ENCODE results near the gene RHBDD1. TPM values are rescaled to one million over a fixed set of nuclear protein-coding genes. Genes with fewer than 3 reads are reported as not detected.

RHBDD1 gene
- polyA plus RNA-seq (ENCODE audit: insufficient read length in 4 of 4) = 10 to 100 TPM; 26.1 to 30.0 (median 28.2) TPM

- DNase-seq (ENCODE audit: low read depth in 4 of 4, low spot score in 2 of 4) = peak; percentile 78 to 88 (median 85)
These were observed at the start of gene RHBDD1 for GRCh38 chr2:226835796-226836547. RHBDD1 (plus strand) TSS chr2:226836054; CDS start chr2:226864694, 28,640 bp downstream.

GRCh38 chr2:226788064-226788463 is 47.8 kb upstream of the RHBDD1 start:
- no peak for DNase-seq (ENCODE audit: low read depth in 4 of 4, low spot score in 2 of 4)

DNA sequence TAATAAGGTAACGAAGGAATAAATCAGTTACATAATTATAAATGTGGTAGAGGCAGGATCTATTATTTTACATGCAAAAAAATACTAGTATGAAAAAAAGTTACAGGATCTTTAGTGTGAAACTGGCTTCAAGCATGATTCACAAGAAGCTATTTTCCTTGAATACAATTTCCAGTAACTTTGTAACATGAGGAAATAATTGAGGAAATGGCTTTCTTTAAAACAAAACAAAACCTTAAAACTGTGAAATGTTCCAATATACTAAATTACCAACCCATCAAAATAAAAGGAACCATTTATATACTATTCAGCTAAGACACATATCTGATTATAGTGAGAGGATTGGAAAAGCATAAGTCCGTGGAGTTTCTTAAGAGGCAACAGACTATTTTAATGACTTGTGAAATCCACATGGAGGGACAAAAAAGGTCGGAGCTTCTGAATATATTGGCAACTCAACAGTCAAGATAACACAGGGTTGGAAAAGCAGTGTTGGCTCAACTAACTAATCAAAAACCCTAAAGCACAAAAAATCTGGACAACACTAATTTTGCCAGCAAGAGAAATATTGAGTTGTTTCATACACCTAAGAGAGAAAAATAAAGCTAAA is 46.9 kb upstream of the RHBDD1 start:
- no peak for DNase-seq (ENCODE audit: low read depth in 4 of 4, low spot score in 2 of 4)

GRCh38 chr2:226790011-226790410 is 45.8 kb upstream of the RHBDD1 start:
- DNase-seq (ENCODE audit: low read depth in 4 of 4, low spot score in 2 of 4) = no peak

DNA sequence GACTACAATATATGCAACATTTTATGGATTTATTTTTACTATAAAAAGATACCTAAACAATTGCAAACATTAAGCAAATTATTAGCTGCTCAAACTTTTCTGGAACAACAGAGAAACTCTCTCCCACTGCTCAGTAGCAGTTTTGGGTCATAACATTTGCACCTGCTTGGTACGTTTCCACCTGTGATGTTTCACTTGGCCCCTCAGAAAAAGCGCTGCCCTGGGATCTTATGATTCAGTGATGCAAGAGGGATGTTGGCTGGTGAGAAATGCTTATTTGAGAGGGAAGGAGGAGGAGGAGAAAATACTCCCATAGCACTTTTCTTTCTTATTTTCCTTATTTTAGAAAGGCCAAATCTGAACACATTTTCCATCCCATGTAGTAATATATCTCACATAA is 45.4 kb upstream of the RHBDD1 start:
- no peak for DNase-seq (ENCODE audit: low read depth in 4 of 4, low spot score in 2 of 4)

DNA sequence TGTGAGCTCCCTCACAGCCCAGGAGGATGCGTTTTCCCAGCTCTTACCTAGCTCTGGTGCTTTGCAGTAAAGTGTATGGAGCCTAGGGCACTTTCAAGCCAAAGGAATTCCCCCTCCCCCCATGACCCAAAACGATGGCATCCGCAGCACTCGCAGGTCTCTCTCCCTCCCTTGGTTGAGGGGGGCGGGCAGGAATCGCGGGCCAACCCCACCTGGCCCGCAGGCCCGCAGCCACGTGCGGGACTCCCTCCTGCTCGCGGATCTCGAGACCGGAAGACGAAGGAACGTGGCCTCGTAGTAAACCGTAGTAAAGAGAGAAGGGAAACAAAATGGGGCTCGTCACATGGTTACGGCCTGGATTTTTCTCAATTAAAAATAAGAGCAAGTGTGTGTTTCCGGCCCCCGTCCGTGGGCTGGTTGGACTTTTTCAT is 44.8 kb upstream of the RHBDD1 start:
- DNase-seq (ENCODE audit: low read depth in 4 of 4, low spot score in 2 of 4) = no peak

GRCh38 chr2:226791487-226792081 is 44.3 kb upstream of the RHBDD1 start:
- peak in 1 of 4 donors; percentile 71 for DNase-seq (ENCODE audit: low read depth in 4 of 4, low spot score in 2 of 4)

DNA sequence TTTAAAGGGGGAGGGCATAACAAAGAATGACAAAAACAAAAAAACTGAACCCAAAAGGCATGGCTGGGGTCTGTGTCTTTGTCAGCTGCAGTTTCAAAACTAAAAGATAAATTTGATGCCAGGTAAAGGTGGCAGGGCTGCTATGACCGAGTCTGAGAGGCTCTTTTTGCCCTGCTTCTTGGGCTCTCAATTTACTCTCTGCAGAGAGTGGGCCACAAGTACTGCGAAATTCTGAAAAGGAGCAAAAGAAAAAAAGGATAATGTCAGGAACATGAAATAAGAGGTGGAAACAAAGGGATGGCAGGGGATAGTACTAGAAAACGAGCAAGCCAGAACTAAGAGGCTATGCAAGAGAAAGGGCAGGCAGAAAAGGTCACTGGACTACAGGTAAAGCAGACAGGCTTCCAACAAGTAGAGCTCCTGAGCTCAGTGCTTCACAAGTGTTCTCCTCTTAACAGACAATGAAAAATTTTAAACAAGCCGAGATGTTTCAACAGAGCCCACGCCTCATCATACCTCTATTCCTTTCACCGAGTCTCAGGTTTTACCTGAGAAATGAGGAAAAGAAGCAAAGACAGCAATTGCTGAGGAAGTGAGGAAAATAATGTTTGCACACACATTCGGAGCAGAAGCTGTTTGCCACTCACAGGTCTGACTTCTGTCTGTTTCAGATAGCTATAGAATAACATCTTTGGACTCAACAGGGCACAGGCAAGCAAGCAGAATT is 43.5 kb upstream of the RHBDD1 start:
- no peak for DNase-seq (ENCODE audit: low read depth in 4 of 4, low spot score in 2 of 4)

- no peak for DNase-seq (ENCODE audit: low read depth in 4 of 4, low spot score in 2 of 4)
These were observed 42.2 kb upstream of the RHBDD1 start for GRCh38 chr2:226793646-226794045.

GRCh38 chr2:226794196-226794661 is 41.6 kb upstream of the RHBDD1 start:
- no peak for DNase-seq (ENCODE audit: low read depth in 4 of 4, low spot score in 2 of 4)

- no peak for DNase-seq (ENCODE audit: low read depth in 4 of 4, low spot score in 2 of 4)
These were observed 41.1 kb upstream of the RHBDD1 start for GRCh38 chr2:226794751-226795171.

DNA sequence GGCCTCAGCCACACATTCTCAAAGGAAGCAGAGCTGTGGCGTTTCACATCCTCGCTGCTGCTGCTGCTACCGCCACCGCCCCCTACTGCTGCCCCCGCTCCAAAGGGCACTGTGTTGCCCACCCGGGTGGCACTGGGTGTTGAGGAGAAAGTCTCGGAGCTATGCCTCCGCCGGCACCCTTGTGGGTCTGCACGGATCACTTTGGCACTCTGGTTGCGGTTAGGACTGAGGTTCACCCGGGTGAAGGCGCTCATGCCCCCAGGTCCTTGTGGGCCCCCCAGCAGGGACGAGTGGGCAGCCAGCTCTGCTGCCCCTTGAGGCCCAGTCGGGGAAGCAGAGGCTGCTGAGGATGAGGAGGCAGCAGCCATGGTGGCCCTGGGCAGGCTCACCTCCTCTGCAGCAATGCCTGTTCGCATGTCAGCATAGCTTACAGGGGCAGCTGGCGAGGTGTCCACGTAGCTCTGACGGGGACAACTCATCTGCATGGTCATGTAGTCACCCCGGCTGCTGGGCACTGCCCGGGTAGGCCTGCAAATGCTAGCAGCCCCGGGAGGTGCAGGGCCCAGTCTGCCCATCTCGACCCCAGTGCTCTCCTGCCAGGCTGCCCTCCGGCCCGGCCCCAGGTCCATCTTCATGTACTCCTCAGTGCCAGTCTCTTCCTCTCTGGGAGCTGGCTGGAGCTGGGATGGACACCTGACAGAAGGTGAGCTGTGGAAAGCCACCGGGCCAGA is 40.4 kb upstream of the RHBDD1 start:
- no peak for DNase-seq (ENCODE audit: low read depth in 4 of 4, low spot score in 2 of 4)

DNA sequence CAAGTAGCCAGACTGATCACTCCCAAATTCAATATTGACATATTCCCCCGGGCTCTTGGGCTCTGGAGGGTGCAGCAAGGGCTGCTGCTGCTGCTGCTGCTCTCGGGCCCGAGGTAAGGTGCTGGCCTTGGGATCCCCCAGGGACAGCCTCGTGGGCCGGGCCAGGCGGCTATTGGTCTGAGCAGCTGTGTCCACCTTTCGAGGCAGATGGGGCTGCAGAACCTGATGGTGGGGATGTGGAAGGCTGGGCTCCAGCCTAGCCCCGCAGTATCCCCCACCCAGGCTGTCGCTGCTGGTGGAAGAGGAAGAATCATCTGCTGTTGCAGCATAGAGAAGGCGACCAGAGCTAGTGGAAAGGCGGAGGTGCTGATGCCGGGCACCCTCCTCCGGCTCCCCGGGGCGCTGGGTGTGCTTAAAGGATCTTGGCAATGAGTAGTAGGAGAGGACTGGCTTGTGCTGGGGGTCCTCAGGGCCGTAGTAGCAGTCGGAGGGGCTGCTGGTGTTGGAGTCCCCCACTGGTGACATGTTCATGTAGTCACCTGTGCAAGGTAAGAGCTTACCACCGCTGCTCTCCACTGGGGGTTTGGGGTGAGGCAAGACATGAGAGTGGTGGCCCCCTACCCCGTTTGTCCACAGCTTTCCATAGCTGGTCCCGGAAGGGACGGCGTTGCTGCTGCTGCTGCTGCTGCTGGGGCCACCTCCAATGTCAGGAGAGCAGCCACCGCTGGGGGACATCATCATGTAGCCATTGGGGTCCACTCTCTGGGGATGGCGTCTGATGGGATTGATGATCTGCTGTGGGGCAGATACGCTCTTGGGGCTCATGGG is 39.6 kb upstream of the RHBDD1 start:
- DNase-seq (ENCODE audit: low read depth in 4 of 4, low spot score in 2 of 4) = no peak

DNA sequence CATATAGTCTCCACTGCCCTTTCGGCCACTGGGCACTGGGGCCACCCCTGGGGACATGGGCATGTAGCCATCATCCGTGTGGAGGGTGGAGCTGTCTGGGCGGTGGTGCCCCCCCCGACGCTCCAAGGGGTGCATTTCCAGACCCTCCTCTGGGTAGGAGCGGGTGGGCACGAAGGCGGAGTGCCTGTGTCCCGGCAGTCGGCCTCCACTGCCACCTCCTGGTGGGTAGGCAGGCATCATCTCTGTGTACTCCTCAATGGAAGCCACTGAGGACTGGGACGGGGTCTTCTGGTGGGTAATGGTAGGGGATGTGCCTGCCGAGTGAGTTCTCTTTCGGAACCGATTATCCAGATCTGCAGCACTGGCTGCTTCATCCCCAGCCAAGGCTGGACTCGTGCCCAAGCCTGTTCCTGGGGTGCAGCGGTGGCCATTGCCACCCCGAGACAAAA is 39.0 kb upstream of the RHBDD1 start:
- no peak for DNase-seq (ENCODE audit: low read depth in 4 of 4, low spot score in 2 of 4)

DNA sequence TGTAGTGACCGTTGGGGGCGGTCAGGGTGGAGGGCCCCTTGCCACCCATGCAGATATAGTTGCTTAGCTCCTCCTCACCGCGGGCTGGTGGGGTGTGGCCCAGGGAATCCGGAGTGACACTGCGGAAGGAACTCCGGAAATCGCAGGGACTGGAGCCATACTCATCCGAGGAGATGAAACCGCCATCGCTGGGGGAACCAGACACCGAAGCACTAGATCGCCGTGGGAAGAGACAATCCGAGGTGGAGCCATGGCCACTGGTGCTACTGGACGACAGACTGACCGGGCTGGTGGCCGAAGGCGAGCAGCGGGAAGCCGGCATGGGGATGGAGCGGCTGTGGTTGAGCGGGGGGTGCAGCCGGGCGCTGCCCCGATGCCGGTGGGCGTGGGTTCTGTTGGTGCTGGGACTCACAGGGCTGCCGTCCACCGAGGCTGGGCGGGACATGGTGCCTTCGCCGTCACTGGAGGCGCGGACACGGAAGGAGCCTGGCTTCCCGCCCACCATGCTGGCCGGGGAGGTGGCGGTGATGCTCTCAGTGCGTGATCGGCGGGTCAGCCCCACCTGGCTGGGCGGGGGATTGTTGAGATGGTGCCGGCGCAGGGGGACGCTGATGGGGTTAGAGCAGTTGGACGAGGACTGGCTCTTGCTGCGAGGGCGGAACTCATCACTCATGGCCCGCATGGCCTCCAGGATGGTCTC is 38.4 kb upstream of the RHBDD1 start:
- DNase-seq (ENCODE audit: low read depth in 4 of 4, low spot score in 2 of 4) = no peak

DNA sequence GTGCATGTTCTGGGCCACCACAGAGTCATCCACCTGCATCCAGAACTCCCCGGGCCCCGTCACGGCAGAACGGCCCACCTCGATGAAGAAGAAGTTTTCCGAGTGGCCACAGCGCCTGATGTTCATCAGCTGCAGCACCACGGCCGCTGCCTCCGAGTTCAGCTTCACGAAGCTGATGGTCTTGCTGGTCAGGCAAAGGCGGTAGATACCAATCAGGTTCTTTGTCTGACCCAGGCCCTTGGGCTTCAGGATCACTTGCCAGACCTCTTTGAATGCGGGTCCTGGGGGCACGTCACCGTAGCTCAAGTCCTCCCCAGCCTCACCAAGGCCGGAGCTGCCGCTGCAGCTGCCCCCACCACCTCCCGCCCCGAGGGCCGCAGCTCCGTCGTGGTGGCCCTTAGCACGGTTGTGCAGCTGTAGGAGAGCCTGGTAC is 37.8 kb upstream of the RHBDD1 start:
- no peak for DNase-seq (ENCODE audit: low read depth in 4 of 4, low spot score in 2 of 4)

DNA sequence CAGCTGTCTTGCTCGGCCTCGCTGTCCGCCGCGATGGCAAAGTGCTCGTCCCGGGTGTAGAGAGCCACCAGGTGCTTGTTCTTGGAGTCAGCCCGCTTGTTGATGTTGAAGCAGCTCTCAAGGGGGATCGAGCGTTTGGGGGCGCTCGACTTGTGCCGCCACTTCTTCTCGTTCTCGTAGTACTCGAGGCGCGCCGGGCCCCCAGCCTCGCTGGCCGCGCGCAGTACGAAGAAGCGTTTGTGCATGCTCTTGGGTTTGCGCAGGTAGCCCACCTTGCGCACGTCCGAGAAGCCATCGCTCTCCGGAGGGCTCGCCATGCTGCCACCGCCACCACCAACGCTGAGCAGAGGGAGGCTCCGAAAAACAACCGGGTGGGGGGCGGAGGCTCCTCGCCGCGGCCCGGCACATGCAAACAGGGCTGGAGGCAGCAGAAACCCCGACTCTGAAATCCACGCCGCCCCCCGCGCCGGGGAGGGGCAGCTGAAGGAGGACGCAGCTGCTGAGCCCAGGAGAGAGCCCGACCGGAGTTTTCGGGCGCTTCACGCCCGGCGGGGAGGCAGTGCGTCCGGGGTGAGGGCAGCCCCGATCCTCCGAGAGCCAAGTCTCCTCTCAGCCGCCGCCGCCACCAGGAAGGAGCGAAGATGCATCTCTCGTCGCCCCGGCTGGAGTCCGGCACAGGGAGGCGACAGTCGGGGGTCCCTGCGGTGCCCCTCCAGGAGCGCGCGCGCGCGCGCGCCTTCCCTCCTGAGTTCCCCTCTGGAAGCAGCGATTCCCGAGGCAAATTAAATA is 37.2 kb upstream of the RHBDD1 start:
- no peak for DNase-seq (ENCODE audit: low read depth in 4 of 4, low spot score in 2 of 4)
